Activated naive CD4-positive, alpha-beta T cell treated with anti-CD3 and anti-CD28 coated beads, Interleukin-2, amount 50 U/mL, for 16 hours (primary cell): ENCODE data around the gene PATL1.
"Not testable (repeated sequence)": the region's sequence is repeated elsewhere in the genome, so short reads cannot be mapped to it uniquely, and the experiment has no call there.

Experiments
- DNase-seq: peaks from one replicate; pipeline ENCODE4 v3.0.0-alpha.2; 2020

PATL1 gene

GRCh38 chr11:59668950-59669610 is at the start of gene PATL1:
PATL1 (minus strand) TSS chr11:59669037; CDS start chr11:59668895, 142 bp downstream.
- DNase-seq: peak; percentile 99

DNA sequence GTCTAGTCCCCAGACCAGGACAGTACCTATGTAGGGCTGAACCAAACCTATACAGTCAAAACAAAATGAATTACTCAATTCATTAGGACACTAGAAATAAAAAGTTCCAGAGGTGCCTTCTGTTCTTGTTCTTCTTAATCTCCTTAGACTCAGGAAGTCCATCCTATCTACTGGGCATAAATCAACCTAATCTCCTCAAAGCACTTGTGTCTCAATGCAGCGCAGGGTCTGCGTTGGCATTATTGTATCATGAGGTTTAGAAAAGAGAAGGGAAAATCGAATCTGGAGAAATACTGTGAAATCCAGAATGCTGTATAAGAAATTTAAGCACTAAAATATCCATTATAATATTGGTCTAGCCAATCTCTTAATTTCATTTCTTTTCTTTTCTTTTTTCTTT is 47.2 kb upstream of the PATL1 start:
- DNase-seq: no peak

DNA sequence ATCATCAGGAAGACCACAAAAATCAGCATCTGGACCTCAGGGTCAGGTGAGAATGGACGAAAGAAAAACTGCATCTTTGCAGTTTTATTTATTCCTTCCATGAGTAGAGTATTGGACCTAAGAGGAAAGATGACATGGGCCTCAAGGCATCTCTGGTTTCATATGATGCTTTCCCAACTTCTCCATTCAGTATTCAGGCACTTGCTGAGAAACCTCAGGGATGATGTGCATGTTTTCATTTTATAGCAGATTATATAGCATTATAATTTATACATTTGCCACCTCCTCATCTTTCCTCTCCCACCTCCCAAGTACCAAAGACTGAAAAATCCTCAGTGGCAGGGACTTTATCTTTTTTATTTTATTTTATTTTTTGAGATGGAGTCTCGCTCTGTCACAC is 44.9 kb upstream of the PATL1 start, which contains the start of gene OR10V1:
Gene OR10V1 (minus strand): TSS at position 101 of the 400 bp plus-strand sequence. CDS start 0 bp downstream, at position 101.
- DNase-seq: no peak

- no peak for DNase-seq
Measured at GRCh38 chr11:59710136-59710847, 41.5 kb upstream of the PATL1 start.

- DNase-seq: no peak
Measured at GRCh38 chr11:59708537-59708936, 39.7 kb upstream of the PATL1 start.

DNA sequence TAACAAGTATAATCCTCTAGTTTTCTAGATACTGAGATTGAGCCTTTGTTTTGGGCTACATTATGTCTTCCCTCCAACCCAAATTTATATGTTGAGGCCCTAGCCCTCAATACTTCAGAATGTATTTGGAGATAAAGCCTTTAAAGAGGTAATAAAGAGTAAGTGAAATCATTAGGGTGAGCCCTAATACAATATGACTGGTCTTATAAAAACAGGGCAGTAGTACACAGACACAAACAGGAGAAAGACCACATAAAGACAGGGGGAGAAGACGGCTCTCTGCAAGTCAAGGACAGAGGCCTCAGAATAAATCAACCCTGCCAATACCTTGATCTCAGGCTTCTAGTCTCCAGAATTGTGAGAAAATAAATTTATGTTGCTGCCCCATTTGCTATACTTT is 38.5 kb upstream of the PATL1 start:
- DNase-seq: no peak

DNA sequence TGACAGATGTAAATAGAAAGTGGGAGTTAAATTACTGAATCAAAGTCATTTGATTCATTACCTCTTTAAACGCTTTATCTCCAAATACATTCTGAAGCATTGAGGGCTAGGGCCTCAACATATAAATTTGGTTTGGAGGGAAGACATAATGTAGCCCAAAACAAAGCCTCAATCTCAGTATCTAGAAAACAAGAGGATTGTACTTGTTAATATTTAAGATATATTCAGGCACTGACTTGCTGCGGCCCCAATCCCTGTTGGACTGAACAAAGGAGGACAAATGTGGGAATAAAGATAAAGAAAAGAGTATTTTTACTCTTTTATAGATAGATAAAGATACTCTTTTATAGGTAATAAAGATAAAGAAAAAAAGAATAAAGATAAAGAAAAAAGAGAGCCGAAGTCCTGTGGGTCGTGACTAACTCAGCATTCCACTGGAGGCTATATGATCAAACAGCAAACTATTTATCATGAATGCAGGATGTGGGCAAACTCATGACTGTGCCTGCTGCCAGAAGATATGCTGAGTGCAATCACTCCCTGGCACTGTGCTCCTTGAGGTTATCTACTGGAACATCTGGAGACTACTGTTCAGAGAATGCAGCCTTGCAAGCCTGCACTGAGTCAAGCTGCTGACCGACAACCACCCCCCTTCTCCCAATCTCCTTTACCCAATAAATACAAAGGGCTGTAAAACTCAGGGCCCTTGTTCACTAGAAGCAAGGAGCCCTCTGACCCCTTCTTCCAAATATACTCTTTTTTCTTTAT is 37.9 kb upstream of the PATL1 start:
- DNase-seq: no peak

DNA sequence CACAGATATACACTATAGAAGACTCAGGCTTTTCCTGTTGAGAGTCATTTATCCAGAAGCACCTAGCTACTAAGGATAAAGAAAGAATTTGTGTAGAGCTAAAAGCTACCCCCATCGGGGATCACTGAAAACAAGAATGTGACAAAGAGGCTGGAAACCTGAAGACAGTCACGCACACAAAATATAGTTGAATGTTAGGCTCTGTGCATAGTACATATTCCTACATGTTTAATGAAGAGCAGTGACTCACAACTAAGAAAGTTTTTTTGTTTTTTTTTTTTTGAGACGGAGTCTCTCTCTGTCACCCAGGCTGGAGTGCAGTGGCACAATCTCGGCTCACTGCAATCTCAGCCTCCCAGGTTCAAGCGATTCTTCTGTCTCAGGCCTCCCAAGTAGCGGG is 36.5 kb upstream of the PATL1 start:
- no peak for DNase-seq

DNA sequence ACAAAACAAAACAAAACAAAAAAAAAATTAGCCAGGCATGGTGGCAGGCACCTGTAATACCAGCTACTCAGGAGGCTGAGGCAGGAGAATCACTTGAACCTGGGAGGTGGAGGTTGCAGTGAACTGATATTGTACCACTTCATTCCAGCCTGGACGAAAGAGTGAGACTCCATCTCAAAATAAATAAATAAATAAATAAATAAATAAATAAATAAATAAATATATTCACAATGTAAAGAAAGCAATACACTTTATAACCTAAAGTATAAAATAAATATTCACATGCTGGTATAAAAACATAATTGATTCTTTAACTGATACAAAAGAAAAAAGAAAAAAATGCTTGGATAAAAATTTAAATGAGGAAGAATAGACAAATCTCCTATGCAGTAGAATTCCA is 34.7 kb upstream of the PATL1 start:
- DNase-seq: not testable (repeated sequence)

GRCh38 chr11:59700157-59700556 is 31.3 kb upstream of the PATL1 start:
- DNase-seq: not testable (repeated sequence)

DNA sequence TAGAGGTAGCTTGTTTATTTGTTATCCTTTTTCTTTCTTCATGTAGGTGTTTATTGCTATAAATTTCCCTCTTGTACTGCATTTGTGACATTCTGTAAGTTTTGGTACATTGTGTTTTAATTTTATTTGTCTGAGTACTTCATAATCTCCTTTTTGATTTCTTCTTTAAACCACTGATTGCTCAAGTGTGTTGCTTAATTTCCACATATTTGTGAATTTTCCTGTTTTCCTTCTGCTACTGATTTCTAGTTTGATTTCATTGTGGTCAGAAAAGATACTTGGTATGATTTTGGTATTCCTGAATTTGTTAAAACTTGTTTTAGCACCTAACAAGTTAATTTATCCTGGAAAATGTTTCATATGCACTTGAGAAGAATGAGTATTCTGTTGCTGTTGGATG is 29.7 kb upstream of the PATL1 start:
- no peak for DNase-seq

- DNase-seq: no peak
Measured at GRCh38 chr11:59692915-59693314, 24.1 kb upstream of the PATL1 start.

DNA sequence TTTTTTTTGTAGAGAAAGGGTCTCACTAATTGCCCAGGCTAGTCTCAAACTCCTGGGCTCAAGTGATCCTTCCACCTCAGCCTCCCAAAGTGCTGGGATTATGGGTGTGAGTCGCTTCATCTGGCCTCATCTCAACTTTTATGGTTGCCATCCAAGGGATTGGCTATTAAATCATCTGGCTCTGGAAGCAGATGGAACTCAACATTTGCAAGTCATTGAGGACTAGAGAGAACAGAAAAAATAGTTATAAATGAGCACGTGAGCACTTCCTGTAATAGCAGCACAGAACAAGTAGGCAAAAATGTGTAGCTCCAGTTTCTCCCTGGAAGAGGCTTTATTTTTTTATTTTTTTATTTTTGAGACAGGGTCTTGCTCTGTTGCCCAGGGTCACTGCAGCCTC is 22.3 kb upstream of the PATL1 start:
- DNase-seq: no peak

GRCh38 chr11:59689015-59689414 is 20.2 kb upstream of the PATL1 start:
- no peak for DNase-seq

- not testable (repeated sequence) for DNase-seq
Measured at GRCh38 chr11:59681260-59681725, 12.5 kb upstream of the PATL1 start.

GRCh38 chr11:59680287-59681154 is 11.7 kb upstream of the PATL1 start:
- DNase-seq: peak; percentile 61

GRCh38 chr11:59679347-59679746 is 10.5 kb upstream of the PATL1 start:
- no peak for DNase-seq

- no peak for DNase-seq
Measured at GRCh38 chr11:59678813-59679165, 10.0 kb upstream of the PATL1 start.

DNA sequence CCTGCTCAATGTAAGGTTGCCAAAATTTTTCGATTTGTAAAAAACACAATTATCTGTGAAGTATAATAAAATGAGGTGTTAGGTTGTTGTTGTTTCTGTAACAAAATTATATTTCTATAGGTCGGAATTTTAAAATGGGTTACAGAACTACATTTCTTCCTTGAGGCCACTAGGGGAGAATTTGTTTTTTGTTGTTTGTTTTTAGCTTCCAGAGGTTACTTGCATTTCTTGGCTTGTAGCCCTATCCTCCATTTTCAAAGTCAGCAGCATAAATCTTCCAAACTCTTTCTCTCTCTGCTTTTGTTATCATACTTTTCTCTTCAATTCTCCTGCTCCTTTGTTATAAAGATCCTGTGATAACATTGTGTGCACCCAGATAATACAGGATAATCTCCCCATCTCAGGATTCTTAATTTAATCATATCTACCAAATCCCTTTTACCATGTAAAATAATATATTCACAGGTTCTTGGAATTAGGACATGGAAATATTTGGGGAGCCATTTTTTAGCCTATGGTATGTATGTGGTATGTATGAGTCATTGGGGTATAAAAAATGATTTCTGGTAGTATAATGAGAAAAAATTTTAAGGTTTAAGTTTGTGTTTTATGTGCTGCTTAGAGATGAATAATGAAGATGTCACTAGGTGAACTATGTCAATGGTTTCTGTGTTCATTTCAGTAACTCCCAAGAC is 9.4 kb upstream of the PATL1 start:
- DNase-seq: no peak

GRCh38 chr11:59676205-59676604 is 7.4 kb upstream of the PATL1 start:
- DNase-seq: no peak

DNA sequence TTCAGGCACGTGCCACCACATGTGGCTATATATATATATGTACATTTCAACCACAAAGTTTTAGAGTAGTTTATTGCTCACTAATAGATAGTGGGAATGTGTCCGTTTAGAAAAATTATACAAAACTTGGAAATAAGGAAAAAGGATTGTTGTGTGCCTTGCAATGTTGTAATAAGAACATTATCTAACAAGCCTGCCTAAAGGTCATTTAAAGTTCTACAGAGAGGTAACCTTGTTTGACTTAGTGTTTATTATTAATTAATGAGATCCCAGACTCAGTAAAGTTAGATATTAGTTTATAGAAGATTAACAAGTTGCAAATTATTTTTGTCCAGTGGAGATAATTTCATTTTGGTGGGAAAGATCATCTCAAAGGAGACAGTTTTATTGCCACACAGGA is 5.5 kb upstream of the PATL1 start:
- no peak for DNase-seq

DNA sequence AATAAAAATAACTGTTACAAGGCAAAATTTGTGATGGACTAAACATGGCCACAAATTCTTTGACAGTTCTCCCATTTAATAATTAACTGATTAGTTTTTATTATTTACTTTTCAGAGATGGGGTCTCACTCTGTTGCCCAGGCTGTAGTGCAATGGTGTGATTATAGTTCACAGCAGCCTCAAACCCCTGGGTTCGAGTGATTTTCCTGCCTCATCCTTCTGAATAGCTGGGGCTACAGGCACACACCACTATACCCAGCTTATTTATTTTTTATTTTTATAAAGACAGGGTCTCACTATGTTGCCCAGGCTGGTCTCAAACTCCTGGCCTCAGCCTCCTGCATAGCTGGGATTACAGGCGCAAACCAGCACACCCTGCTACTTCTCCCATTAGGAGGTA is 4.5 kb upstream of the PATL1 start:
- no peak for DNase-seq
